Sigmoid colon (tissue), 4 donors: ENCODE measurements around the gene EFCAB12.

ENCODE experiments used
- POLR2A ChIP-seq, 2 donors: fragments of 450-650 bp; IDR thresholded peaks; one replicate each; pipeline ENCODE4 v1.6.1; 2016; ENCODE audit warnings: antibody characterized with exemption in 2 of 2, mild to moderate bottlenecking in 2 of 2, moderate library complexity in 2 of 2
- POLR2AphosphoS5 ChIP-seq, 4 donors: sonication (generic); formaldehyde crosslinking; IDR thresholded peaks; one replicate each; pipeline ENCODE4 v1.6.1; 2017; ENCODE audit warnings: antibody characterized with exemption in 4 of 4
- TF ChIP-seq, protein P1 (sequence below), 4 experiments: fragments of 450-650 bp in 3 of 4; fragments of 200-600 bp in 1 of 4; IDR thresholded peaks; one replicate each; pipeline ENCODE4 v1.5.1; 2016 to 2019; ENCODE audit warnings: antibody characterized with exemption in 4 of 4, mild to moderate bottlenecking in 3 of 4, moderate library complexity in 2 of 4

- TF ChIP-seq POLR2AphosphoS5 (IDR thresholded peaks at IDR 0.05) = no peak
- TF ChIP-seq, protein P1, sequence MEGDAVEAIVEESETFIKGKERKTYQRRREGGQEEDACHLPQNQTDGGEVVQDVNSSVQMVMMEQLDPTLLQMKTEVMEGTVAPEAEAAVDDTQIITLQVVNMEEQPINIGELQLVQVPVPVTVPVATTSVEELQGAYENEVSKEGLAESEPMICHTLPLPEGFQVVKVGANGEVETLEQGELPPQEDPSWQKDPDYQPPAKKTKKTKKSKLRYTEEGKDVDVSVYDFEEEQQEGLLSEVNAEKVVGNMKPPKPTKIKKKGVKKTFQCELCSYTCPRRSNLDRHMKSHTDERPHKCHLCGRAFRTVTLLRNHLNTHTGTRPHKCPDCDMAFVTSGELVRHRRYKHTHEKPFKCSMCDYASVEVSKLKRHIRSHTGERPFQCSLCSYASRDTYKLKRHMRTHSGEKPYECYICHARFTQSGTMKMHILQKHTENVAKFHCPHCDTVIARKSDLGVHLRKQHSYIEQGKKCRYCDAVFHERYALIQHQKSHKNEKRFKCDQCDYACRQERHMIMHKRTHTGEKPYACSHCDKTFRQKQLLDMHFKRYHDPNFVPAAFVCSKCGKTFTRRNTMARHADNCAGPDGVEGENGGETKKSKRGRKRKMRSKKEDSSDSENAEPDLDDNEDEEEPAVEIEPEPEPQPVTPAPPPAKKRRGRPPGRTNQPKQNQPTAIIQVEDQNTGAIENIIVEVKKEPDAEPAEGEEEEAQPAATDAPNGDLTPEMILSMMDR (IDR thresholded peaks at IDR 0.05) = no peak
- TF ChIP-seq POLR2A (IDR thresholded peaks at IDR 0.05) = no peak
Measured at GRCh38 chr3:129442947-129443346, 14.5 kb upstream of the EFCAB12 start.
